Choroid plexus epithelial cell (primary cell): ENCODE data around the gene GDNF.

Experiments used
- DNase-seq: peaks from one replicate; pipeline ENCODE4 v3.0.0-alpha.2; 2010; ENCODE audit warnings: low read depth
- H3K4me3 ChIP-seq: 2 replicates; pipeline ENCODE4 v1.5.1; 2011; ENCODE audit warnings: low read depth, mild to moderate bottlenecking, control low read depth, low read length, moderate library complexity
- TF ChIP-seq, protein P1 (sequence below): conservative IDR thresholded peaks from 2 replicates; pipeline ENCODE4 v1.5.1; 2011; ENCODE audit warnings: low read depth, mild to moderate bottlenecking, control low read depth, inconsistent platforms, low read length, moderate library complexity

Gene GDNF

DNA sequence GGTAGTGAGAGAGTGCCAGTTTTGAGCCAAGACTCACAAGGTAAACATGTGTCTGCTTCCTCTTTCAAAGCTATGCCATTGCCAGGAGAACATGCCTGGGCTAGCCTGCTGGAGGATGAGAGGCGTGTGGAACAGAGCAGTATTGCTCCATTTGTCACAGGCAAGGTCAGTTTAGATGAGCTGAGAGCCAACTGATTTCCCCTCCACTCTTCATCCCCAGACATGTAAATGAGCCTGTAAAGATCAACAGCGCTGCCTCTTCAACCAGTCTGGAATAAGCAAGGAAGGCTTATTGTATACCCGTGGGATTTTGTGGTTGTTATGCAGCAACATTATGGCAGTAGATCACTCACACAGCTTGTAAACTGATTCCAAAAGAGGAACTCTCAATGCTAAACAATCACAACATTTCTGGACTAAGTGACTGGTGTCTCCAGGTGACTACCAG is 8.2 kb upstream of the GDNF start:
- TF ChIP-seq, protein P1, sequence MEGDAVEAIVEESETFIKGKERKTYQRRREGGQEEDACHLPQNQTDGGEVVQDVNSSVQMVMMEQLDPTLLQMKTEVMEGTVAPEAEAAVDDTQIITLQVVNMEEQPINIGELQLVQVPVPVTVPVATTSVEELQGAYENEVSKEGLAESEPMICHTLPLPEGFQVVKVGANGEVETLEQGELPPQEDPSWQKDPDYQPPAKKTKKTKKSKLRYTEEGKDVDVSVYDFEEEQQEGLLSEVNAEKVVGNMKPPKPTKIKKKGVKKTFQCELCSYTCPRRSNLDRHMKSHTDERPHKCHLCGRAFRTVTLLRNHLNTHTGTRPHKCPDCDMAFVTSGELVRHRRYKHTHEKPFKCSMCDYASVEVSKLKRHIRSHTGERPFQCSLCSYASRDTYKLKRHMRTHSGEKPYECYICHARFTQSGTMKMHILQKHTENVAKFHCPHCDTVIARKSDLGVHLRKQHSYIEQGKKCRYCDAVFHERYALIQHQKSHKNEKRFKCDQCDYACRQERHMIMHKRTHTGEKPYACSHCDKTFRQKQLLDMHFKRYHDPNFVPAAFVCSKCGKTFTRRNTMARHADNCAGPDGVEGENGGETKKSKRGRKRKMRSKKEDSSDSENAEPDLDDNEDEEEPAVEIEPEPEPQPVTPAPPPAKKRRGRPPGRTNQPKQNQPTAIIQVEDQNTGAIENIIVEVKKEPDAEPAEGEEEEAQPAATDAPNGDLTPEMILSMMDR: no peak
- DNase-seq: peak; percentile 57
- no peak overlapping the region for H3K4me3 ChIP-seq

DNA sequence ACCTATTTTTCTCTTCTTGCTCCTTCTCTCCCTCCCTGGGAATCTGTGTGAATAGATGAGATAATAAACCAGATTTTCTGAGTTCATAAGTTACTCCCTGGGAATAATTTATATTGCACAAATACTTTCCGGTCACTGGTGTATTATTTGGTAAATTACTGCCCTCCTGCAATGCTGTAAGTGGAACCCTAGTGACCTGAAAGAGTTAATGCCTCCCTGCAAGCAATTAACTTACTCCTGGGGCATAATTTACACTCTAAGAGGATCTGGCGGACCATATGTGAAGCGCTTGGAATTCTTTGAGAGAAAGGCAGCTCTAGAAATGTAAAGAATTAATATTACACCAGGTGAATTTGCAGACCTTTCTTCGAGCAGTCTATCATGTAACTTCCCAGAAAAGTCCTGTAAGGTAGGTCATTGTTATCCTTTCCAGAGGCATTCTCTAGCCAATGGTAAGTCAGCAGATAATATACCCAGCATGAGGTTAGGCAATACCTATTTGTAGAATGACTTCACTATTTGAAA is 7.0 kb upstream of the GDNF start:
- no peak overlapping the region for H3K4me3 ChIP-seq
- TF ChIP-seq, protein P1: no peak
- no peak for DNase-seq

DNA sequence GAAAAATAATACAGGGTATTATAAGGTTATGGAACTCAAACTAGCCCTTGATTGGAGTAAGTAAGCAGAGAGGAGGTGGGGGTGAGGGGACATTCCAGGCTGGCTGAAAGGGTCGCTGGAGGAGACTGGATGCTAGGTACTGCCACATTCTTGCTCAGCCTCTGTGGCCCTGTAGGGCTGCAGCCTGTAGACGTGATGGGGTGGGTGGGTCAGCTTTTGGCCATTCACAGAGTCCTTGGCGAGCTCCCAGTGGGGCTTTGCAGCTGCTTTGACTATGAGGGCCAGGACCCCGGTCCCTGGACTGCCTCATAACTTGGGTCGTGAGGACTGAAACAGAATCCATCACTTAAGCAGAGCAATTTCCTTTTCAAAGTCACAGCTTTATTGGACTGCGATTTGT is 4.2 kb upstream of the GDNF start:
- DNase-seq: no peak
- H3K4me3 ChIP-seq: no peak overlapping the region
- TF ChIP-seq, protein P1: no peak

DNA sequence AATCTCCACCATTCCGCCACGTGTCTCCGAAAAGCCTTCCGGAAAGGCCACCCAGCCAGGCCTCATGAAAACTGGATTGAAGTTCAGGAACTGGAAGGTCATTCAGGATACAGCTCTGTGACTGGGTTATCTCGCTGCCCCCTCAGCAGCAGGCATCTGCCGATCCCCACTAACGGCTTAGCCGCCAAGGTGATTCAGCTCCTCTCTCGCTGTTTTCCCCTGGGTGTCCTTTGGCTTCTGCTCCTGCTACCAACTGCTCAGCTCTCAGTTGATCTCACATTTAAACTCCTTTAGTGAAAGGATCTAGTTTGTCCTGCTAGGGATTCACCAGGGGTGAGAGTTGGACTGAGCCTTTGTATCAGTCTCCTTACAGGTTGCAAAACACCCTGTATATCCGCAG is 2.2 kb upstream of the GDNF start:
- DNase-seq: no peak
- TF ChIP-seq, protein P1: no peak
- H3K4me3 ChIP-seq: no peak overlapping the region

DNA sequence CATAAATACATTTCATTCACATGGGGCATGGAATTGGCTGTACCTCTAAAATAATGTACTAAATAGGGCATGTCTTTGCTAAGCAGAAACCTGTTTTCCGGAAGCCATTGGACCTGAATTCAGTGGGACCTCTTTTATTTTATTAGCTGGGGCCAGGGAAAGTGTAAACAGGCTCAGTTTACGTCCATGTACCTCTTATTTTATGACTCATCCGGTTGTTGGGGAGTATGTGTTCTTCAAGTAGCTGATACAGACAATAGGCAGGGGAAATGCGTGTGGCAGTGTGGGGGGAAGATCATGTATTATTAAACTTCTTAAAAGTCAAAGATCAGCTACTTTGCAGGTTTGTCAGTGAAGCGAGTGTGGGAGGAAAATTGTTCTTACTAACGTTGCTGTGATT is 1.4 kb upstream of the GDNF start:
- no peak for DNase-seq
- H3K4me3 ChIP-seq: no peak overlapping the region
- TF ChIP-seq, protein P1: no peak

DNA sequence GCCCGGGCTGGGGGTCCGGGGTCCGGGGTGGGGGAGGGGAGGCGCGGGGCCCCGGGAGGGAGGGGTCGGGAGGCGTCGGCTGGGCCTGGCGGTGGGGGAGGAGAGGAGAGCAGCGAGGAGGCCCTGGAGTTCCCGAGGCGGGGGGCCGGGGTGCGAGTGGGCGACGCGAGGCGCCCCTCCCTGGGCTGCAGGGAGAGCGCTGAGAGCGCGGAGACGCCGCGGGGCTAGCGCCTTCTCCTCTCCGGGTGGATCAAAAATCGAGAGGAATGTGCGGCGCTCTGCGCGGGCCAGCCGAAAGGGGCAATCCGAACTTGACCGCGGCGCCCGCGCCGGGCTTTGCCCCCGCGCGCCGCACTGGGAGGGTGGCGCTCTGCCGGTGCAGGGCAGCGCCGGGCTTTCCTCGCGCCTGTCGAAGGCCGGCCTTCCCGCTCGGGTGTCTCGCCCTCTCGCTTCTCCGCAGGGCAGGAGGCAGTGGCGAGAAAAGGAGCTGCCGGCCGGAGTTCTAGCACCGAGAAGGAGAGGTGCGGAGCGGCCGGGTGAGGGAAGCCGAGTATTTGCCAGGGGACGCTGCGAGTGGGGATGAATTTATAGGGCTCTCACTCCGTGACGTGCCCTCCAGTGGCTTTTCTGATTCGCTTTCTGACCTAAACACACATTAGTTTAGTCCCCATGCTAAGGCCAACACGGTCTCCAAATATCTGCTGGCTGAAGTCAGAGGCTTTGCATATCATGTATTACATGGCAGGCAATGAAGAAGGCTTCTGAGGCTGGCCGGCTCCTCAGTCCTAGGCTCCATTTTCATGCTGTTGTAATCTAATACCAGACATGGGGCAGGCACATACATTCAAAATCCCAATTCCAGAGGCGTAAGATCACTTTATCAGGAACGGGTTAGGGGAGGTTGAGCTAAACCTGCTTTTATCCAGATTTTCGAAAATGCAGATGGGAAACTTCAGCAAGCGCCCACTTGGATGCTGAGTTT is 503 bp upstream of the GDNF start:
- peak; percentile 30 for DNase-seq
- TF ChIP-seq, protein P1: no peak
- peak overlapping the region; percentile 49 for H3K4me3 ChIP-seq
